NT2/D1 (cell line): ENCODE results near the gene ARFGAP3.

Experiments used
- SUZ12 ChIP-seq: IDR thresholded peaks from 2 replicates; pipeline ENCODE4 v1.6.1; 2011; ENCODE audit not compliant: insufficient read length, insufficient read depth; ENCODE audit errors: extremely low read depth
- YY1 ChIP-seq: IDR thresholded peaks from 2 replicates; pipeline ENCODE4 v1.6.1; 2011; ENCODE audit not compliant: insufficient read length, insufficient read depth
- ZNF274 ChIP-seq: IDR thresholded peaks from 2 replicates; pipeline ENCODE4 v1.6.1; 2011; ENCODE audit warnings: mild to moderate bottlenecking, low read depth, low read length

- TF ChIP-seq SUZ12 (no peak), YY1 (no peak), ZNF274 (no peak)
Measured at GRCh38 chr22:42881982-42882656, 25.0 kb upstream of the ARFGAP3 start.
